Posterior cingulate gyrus (tissue), 11 donors: ENCODE measurements around the gene SLC2A4.

Experiments
- DNase-seq, 10 donors: peaks; one replicate each; pipeline versions ENCODE4 v3.0.0 to v3.0.0-alpha.2; 2020 to 2021; ENCODE audit warnings: mixed read lengths in 3 of 10
- intact Hi-C: fragments of 100-400 bp; cut with DNase I; formaldehyde crosslinking; loops from one replicate; pipeline ENCODE4 v1.15.1; 2023

Gene SLC2A4

GRCh38 chr17:7281074-7281952 lies at the start of gene SLC2A4:
Gene SLC2A4, plus strand, starts transcription at chr17:7281718. Its CDS starts 217 bp downstream, at chr17:7281935.
- intact Hi-C loops: no loop called here
- DNase-seq: peak; percentile 39 to 93 (median 66)

GRCh38 chr17:7232114-7232513 lies 49.4 kb upstream of the SLC2A4 start:
- DNase-seq: no peak
- intact Hi-C loops: no loop called here

GRCh38 chr17:7233701-7234082 lies 47.8 kb upstream of the SLC2A4 start:
- intact Hi-C loops: no loop called here
- peak in 1 of 10 donors; percentile 9 for DNase-seq

GRCh38 chr17:7234083-7234951 lies 47.2 kb upstream of the SLC2A4 start, which contains the start of gene DVL2:
Gene DVL2, minus strand, starts transcription at chr17:7234517. Its CDS starts 255 bp downstream, at chr17:7234262.
- intact Hi-C loops: no loop called here

GRCh38 chr17:7235693-7236665 lies 45.5 kb upstream of the SLC2A4 start:
- intact Hi-C loops: no loop called here
- peak in 3 of 10 donors; percentile 60 to 78 (median 62) for DNase-seq

More at GRCh38 chr17:7234083-7234951, 47.2 kb upstream of the SLC2A4 start, which contains the start of gene DVL2:
- DNase-seq: peak; percentile 94 to 99 (median 96)

GRCh38 chr17:7236808-7237207 lies 44.7 kb upstream of the SLC2A4 start:
- intact Hi-C loops: no loop called here
- DNase-seq: peak in 3 of 10 donors; percentile 7 to 64 (median 20)

- intact Hi-C loops: no loop called here
- DNase-seq: peak in 1 of 10 donors; percentile 2
Measured at GRCh38 chr17:7237266-7237760, 44.2 kb upstream of the SLC2A4 start.

- intact Hi-C loops: no loop called here
Measured at GRCh38 chr17:7237761-7238419, 43.6 kb upstream of the SLC2A4 start.

GRCh38 chr17:7238420-7239090 lies 43.0 kb upstream of the SLC2A4 start:
- DNase-seq: peak in 3 of 10 donors; percentile 70 to 81 (median 80)
- intact Hi-C loops: no loop called here

More at GRCh38 chr17:7237761-7238419, 43.6 kb upstream of the SLC2A4 start:
- DNase-seq: peak; percentile 56 to 91 (median 62)

GRCh38 chr17:7239091-7240027 lies 42.2 kb upstream of the SLC2A4 start, which contains the start of gene PHF23:
Gene PHF23, minus strand, starts transcription at chr17:7239457. Its CDS starts 178 bp downstream, at chr17:7239279.
- peak; percentile 97 to 100 (median 99) for DNase-seq
- intact Hi-C loops: no loop called here

- intact Hi-C loops: no loop called here
- peak in 1 of 10 donors; percentile 25 for DNase-seq
Measured at GRCh38 chr17:7240375-7240774, 41.1 kb upstream of the SLC2A4 start.

- intact Hi-C loops: no loop called here
- DNase-seq: no peak
Measured at GRCh38 chr17:7241090-7241733, 40.3 kb upstream of the SLC2A4 start.

- peak; percentile 89 to 98 (median 94) for DNase-seq
- intact Hi-C loops: no loop called here
Measured at GRCh38 chr17:7241783-7242716, 39.5 kb upstream of the SLC2A4 start, which contains the start of gene GABARAP. Gene GABARAP, minus strand, starts transcription at chr17:7242449. Its CDS starts 119 bp downstream, at chr17:7242330.

- intact Hi-C loops: loop anchor here (1.0 kb wide), 1 partner anchor 8 kb away; the partner anchor contains the start of gene CTDNEP1
- peak; percentile 89 to 99 (median 92) for DNase-seq
Measured at GRCh38 chr17:7242717-7243452, 38.6 kb upstream of the SLC2A4 start.

GRCh38 chr17:7243453-7243729 lies 38.1 kb upstream of the SLC2A4 start:
- intact Hi-C loops: loop anchor here (1.0 kb wide), 1 partner anchor 8 kb away; the partner anchor contains the start of gene CTDNEP1
- DNase-seq: no peak
